NCI-H69 (cell line): Measurements from ENCODE around the gene ZNF365.

Source experiments
- DNase-seq: peaks from one replicate; lab custom pipeline; 2025; lab: John Stamatoyannopoulos, UW

The ZNF365 gene

GRCh38 chr10:62422068-62422590 lies 48.0 kb downstream of the ZNF365 start:
- DNase-seq, result no peak

- no peak for DNase-seq
Measured at GRCh38 chr10:62424026-62424425, 49.9 kb downstream of the ZNF365 start.

GRCh38 chr10:62426086-62426485 lies 51.9 kb downstream of the ZNF365 start:
- no peak for DNase-seq

GRCh38 chr10:62426600-62426999 lies 52.4 kb downstream of the ZNF365 start:
- DNase-seq, result no peak

GRCh38 chr10:62430881-62431280 lies 56.7 kb downstream of the ZNF365 start:
- peak; percentile 85 for DNase-seq

- DNase-seq, result peak; percentile 5
Measured at GRCh38 chr10:62433181-62433692, 59.1 kb downstream of the ZNF365 start.

- DNase-seq, result no peak
Measured at GRCh38 chr10:62433901-62434300, 59.7 kb downstream of the ZNF365 start.

GRCh38 chr10:62437696-62438095 lies 63.5 kb downstream of the ZNF365 start:
- peak; percentile 60 for DNase-seq

GRCh38 chr10:62442006-62442405 lies 67.8 kb downstream of the ZNF365 start:
- no peak for DNase-seq

- no peak for DNase-seq
Measured at GRCh38 chr10:62442894-62443669, 68.9 kb downstream of the ZNF365 start.

GRCh38 chr10:62443866-62444265 lies 69.7 kb downstream of the ZNF365 start:
- no peak for DNase-seq

GRCh38 chr10:62446627-62447026 lies 72.5 kb downstream of the ZNF365 start:
- DNase-seq, result no peak

- no peak for DNase-seq
Measured at GRCh38 chr10:62450912-62451610, 76.9 kb downstream of the ZNF365 start.

GRCh38 chr10:62451611-62451975 lies 77.4 kb downstream of the ZNF365 start:
- DNase-seq, result no peak
